PC-3 (cell line): ENCODE data around the gene ARMC8.

ENCODE experiments used
- EZH2 ChIP-seq: fragments of 300-600 bp; sonication (generic); IDR thresholded peaks from one replicate; pipeline ENCODE4 v1.6.1; 2017; ENCODE audit warnings: antibody characterized with exemption, mild to moderate bottlenecking, low read length; ENCODE audit not compliant: unreplicated experiment
- EZH2phosphoT487 ChIP-seq: fragments of 300-600 bp; sonication (generic); IDR thresholded peaks from 2 replicates; pipeline ENCODE4 v1.6.1; 2018; ENCODE audit warnings: mild to moderate bottlenecking, antibody characterized with exemption, low read length, borderline replicate concordance
- TF ChIP-seq, protein P1 (sequence below): fragments of 300-600 bp; sonication (generic); conservative IDR thresholded peaks from 2 replicates; pipeline ENCODE4 v1.5.1; 2017; ENCODE audit warnings: antibody characterized with exemption, low read depth, mild to moderate bottlenecking, low read length

DNA sequence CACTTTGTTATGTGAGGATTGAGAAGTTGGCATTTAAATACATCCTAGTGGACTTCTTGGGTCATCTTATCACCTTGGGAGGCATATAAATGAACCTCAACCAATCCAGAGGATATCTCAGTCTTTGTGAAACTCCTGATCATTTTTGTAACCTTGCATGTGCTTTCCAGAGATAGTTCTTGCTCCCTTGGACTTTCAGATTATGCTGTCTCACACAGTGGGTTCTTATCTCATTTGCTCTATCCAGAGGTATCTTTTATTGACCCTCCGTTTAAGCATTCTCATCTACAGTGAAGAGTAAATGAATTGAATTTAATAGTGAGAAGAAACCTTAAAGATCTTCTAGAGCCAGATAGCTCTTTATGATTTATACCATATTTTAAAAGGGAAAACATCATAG, 10.4 kb downstream of the ARMC8 start:
- TF ChIP-seq EZH2: no peak
- TF ChIP-seq, protein P1, sequence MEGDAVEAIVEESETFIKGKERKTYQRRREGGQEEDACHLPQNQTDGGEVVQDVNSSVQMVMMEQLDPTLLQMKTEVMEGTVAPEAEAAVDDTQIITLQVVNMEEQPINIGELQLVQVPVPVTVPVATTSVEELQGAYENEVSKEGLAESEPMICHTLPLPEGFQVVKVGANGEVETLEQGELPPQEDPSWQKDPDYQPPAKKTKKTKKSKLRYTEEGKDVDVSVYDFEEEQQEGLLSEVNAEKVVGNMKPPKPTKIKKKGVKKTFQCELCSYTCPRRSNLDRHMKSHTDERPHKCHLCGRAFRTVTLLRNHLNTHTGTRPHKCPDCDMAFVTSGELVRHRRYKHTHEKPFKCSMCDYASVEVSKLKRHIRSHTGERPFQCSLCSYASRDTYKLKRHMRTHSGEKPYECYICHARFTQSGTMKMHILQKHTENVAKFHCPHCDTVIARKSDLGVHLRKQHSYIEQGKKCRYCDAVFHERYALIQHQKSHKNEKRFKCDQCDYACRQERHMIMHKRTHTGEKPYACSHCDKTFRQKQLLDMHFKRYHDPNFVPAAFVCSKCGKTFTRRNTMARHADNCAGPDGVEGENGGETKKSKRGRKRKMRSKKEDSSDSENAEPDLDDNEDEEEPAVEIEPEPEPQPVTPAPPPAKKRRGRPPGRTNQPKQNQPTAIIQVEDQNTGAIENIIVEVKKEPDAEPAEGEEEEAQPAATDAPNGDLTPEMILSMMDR: no peak
- TF ChIP-seq EZH2phosphoT487: no peak
